HUES48 (cell line): ENCODE data around the gene BANK1.
A peak's percentile ranks its signal among the peaks of the same experiment; 100 is the strongest.

Experiments used
- H3K27ac ChIP-seq: one replicate; pipeline ENCODE4 v1.7.0; 2013; ENCODE audit warnings: low read depth, low read length, inconsistent platforms
- H3K27me3 ChIP-seq: 2 replicates; pipeline ENCODE4 v1.6.1; 2013; ENCODE audit warnings: mild to moderate bottlenecking, low read length; ENCODE audit not compliant: control insufficient read depth, insufficient read depth
- H3K36me3 ChIP-seq: 2 replicates; pipeline ENCODE4 v1.6.1; 2013; ENCODE audit warnings: low read length; ENCODE audit not compliant: control insufficient read depth, insufficient read depth
- H3K4me1 ChIP-seq: 2 replicates; pipeline ENCODE4 v1.6.1; 2013; ENCODE audit warnings: mild to moderate bottlenecking, low read length; ENCODE audit not compliant: control insufficient read depth, insufficient read depth
- H3K4me3 ChIP-seq: 2 replicates; pipeline ENCODE4 v1.5.1; 2013; ENCODE audit warnings: mild to moderate bottlenecking, low read depth, low read length
- H3K9ac ChIP-seq: 2 replicates; pipeline ENCODE4 v1.6.1; 2013; ENCODE audit warnings: mild to moderate bottlenecking, low read depth, low read length, moderate library complexity
- H3K9me3 ChIP-seq: 2 replicates; pipeline ENCODE4 v1.6.1; 2013; ENCODE audit warnings: low read length; ENCODE audit not compliant: control insufficient read depth, insufficient read depth

BANK1 gene

GRCh38 chr4:101851672-101852071, 61.1 kb downstream of the BANK1 start:
- Histone ChIP-seq H3K27me3 (no peaks in the 10 kb centered on the region), H3K4me3 (no peak overlapping the region), H3K4me1 (no peaks in the 10 kb centered on the region), H3K9me3 (no peaks in the 10 kb centered on the region), H3K36me3 (no peaks in the 10 kb centered on the region), H3K9ac (no peak overlapping the region), H3K27ac (no peak overlapping the region)

GRCh38 chr4:101853028-101853427, 62.5 kb downstream of the BANK1 start:
- Histone ChIP-seq H3K27me3 (no peaks in the 10 kb centered on the region), H3K9me3 (no peaks in the 10 kb centered on the region), H3K36me3 (no peaks in the 10 kb centered on the region), H3K4me3 (no peak overlapping the region), H3K27ac (no peak overlapping the region), H3K9ac (no peak overlapping the region), H3K4me1 (no peaks in the 10 kb centered on the region)

GRCh38 chr4:101853691-101854090, 63.2 kb downstream of the BANK1 start:
- no peaks in the 10 kb centered on the region for H3K9me3 ChIP-seq
- no peaks in the 10 kb centered on the region for H3K4me1 ChIP-seq
- no peak overlapping the region for H3K9ac ChIP-seq
- H3K4me3 ChIP-seq, result no peak overlapping the region
- H3K36me3 ChIP-seq, result no peaks in the 10 kb centered on the region
- no peak overlapping the region for H3K27ac ChIP-seq
- no peaks in the 10 kb centered on the region for H3K27me3 ChIP-seq

- Histone ChIP-seq H3K27me3 (no peaks in the 10 kb centered on the region), H3K4me1 (no peaks in the 10 kb centered on the region), H3K9ac (no peak overlapping the region), H3K9me3 (no peaks in the 10 kb centered on the region), H3K36me3 (no peaks in the 10 kb centered on the region), H3K4me3 (no peak overlapping the region), H3K27ac (no peak overlapping the region)
Measured at GRCh38 chr4:101855239-101855638, 64.7 kb downstream of the BANK1 start.

DNA sequence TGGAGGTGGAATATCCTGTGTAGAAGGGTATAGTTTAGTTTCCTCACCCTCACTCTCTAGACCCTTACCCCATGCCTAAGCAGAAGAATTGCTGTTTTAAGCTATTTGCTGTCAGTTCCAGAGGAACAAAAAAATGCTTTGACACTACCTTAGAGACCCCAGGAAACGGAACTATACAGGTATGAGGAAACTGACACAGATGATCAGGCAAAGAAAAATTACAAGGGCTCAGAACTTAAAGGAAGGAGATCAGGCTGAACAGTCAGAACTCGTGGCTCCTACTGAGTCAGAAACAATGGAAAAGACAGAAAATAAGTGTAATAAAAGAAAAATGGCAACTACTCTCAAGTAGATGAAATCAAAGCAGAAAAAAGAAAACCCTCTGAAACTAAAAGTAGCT, 65.6 kb downstream of the BANK1 start:
- no peak overlapping the region for H3K4me3 ChIP-seq
- H3K36me3 ChIP-seq, result no peaks in the 10 kb centered on the region
- no peaks in the 10 kb centered on the region for H3K27me3 ChIP-seq
- H3K9ac ChIP-seq, result no peak overlapping the region
- no peaks in the 10 kb centered on the region for H3K4me1 ChIP-seq
- H3K9me3 ChIP-seq, result no peaks in the 10 kb centered on the region
- H3K27ac ChIP-seq, result no peak overlapping the region

- no peaks in the 10 kb centered on the region for H3K27me3 ChIP-seq
- H3K27ac ChIP-seq, result no peak overlapping the region
- no peak overlapping the region for H3K9ac ChIP-seq
- H3K9me3 ChIP-seq, result no peaks in the 10 kb centered on the region
- no peak overlapping the region for H3K4me3 ChIP-seq
- no peaks in the 10 kb centered on the region for H3K4me1 ChIP-seq
- no peaks in the 10 kb centered on the region for H3K36me3 ChIP-seq
Measured at GRCh38 chr4:101857176-101857575, 66.6 kb downstream of the BANK1 start.

GRCh38 chr4:101858641-101859040, 68.1 kb downstream of the BANK1 start:
- Histone ChIP-seq H3K9me3 (no peaks in the 10 kb centered on the region), H3K4me1 (no peaks in the 10 kb centered on the region), H3K27me3 (no peaks in the 10 kb centered on the region), H3K4me3 (no peak overlapping the region), H3K9ac (no peak overlapping the region), H3K36me3 (no peaks in the 10 kb centered on the region), H3K27ac (no peak overlapping the region)

- Histone ChIP-seq H3K27me3 (no peaks in the 10 kb centered on the region), H3K27ac (no peak overlapping the region), H3K36me3 (no peaks in the 10 kb centered on the region), H3K4me1 (no peaks in the 10 kb centered on the region), H3K9ac (no peak overlapping the region), H3K4me3 (no peak overlapping the region), H3K9me3 (no peaks in the 10 kb centered on the region)
Measured at GRCh38 chr4:101862595-101862994, 72.1 kb downstream of the BANK1 start.

DNA sequence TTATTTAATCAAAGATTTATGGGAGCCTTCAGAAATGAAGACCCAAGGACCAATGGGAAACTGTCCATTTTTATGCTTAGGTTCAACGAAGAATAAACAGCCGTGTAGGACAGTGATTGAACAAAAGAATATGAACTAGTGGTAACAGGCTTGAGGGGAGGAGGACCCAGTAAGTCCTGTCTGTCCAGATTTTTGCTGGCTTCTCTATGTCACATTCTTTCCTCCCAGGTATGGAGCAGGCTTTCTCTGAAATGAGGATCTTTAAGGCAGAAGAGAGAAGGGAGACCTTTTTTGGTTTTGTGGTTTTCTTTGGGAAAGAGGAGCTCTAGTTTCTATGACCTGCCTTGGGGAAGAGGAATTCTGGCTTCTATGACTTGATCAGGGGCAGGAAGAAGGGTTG, 74.1 kb downstream of the BANK1 start:
- Histone ChIP-seq H3K9ac (no peak overlapping the region), H3K4me1 (no peaks in the 10 kb centered on the region), H3K36me3 (no peaks in the 10 kb centered on the region), H3K9me3 (no peaks in the 10 kb centered on the region), H3K27me3 (no peaks in the 10 kb centered on the region), H3K27ac (no peak overlapping the region), H3K4me3 (no peak overlapping the region)

GRCh38 chr4:101865501-101866062, 75.1 kb downstream of the BANK1 start:
- H3K27me3 ChIP-seq, result no peaks in the 10 kb centered on the region
- H3K9ac ChIP-seq, result no peak overlapping the region
- H3K4me1 ChIP-seq, result peaks cover 3% of the 10 kb centered on the region
- no peaks in the 10 kb centered on the region for H3K9me3 ChIP-seq
- no peak overlapping the region for H3K4me3 ChIP-seq
- no peaks in the 10 kb centered on the region for H3K36me3 ChIP-seq
- peak overlapping the region; percentile 4 for H3K27ac ChIP-seq

- H3K9ac ChIP-seq, result no peak overlapping the region
- H3K27ac ChIP-seq, result no peak overlapping the region
- no peaks in the 10 kb centered on the region for H3K36me3 ChIP-seq
- peaks cover 9% of the 10 kb centered on the region for H3K4me1 ChIP-seq
- no peaks in the 10 kb centered on the region for H3K27me3 ChIP-seq
- no peaks in the 10 kb centered on the region for H3K9me3 ChIP-seq
- no peak overlapping the region for H3K4me3 ChIP-seq
Measured at GRCh38 chr4:101870874-101871273, 80.3 kb downstream of the BANK1 start.
